Measurements from ENCODE around the gene OMA1.

GRCh38 chr1:58524353-58524945, 22.1 kb downstream of the OMA1 start:
- TF ChIP-seq CTCF (conservative IDR thresholded peaks at IDR 0.05) (no peak), EZH2 (IDR thresholded peaks at IDR 0.05; ENCODE audit: low read depth) (no peak)

Measured in PC-9 (cell line).